Ovary (tissue), 9 donors: ENCODE results near the gene LRP2. TPM values are rescaled to one million over a fixed set of nuclear protein-coding genes. Genes with fewer than 3 reads are reported as not detected.

Experiments used
- DNase-seq, 5 donors: peaks; one replicate each; pipeline ENCODE4 v3.0.0-alpha.2; 2019 to 2020
- H3K27ac ChIP-seq, 2 donors: fragments of 200-600 bp; one replicate each; pipeline versions ENCODE4 v1.5.1 to v1.8.0; 2019 to 2022
- H3K27me3 ChIP-seq: fragments of 200-600 bp; one replicate; pipeline ENCODE4 v1.8.0; 2022
- H3K36me3 ChIP-seq: fragments of 200-600 bp; sonication (generic); one replicate; pipeline ENCODE4 v1.5.1; 2019
- H3K4me1 ChIP-seq: one replicate; pipeline ENCODE4 v1.8.1; 2013; ENCODE audit warnings: mild to moderate bottlenecking, moderate library complexity; ENCODE audit not compliant: insufficient read depth
- H3K4me3 ChIP-seq: fragments of 200-600 bp; sonication (generic); one replicate; pipeline ENCODE4 v1.5.1; 2017
- H3K9me3 ChIP-seq, 2 donors: fragments of 200-600 bp in 1 of 2; sonication (generic) in 1 of 2; one replicate each; pipeline versions ENCODE4 v1.5.1 to v1.8.1; 2013 to 2019; ENCODE audit warnings: mild to moderate bottlenecking in 1 of 2, moderate library complexity in 1 of 2
- EP300 ChIP-seq: sonication (generic); formaldehyde crosslinking; IDR thresholded peaks from one replicate; pipeline ENCODE4 v1.6.1; 2017; ENCODE audit warnings: antibody characterized with exemption
- POLR2A ChIP-seq: fragments of 450-650 bp; IDR thresholded peaks from one replicate; pipeline ENCODE4 v1.6.1; 2017; ENCODE audit warnings: antibody characterized with exemption, mild to moderate bottlenecking, moderate library complexity
- WGBS, 3 donors: extraction: QIAGEN DNeasy Blood & Tissue Kit in 1 of 3; methylation state at CpG; one replicate each; pipeline versions ENCODE4 v1.1.5 to v1.1.7; 2013 to 2017; 5-methylcytosine and 5-hydroxymethylcytosine counted together
- intact Hi-C, 4 donors: fragments of 100-400 bp; cut with DNase I; formaldehyde crosslinking; loops; one replicate each; pipeline versions ENCODE4 v1.11.0 to v1.15.1; 2022 to 2023
- polyA plus RNA-seq, 2 donors: library from polyadenylated mRNA; stranded (reverse); fragments of 200-250 nt in 1 of 2; fragments of 350-450 nt in 1 of 2; fragmentation: Illumina TruSeq in 1 of 2; extraction: RNeasy Lipid Tissue Mini Kit (QIAGEN cat#74804) in 1 of 2; gene quantifications; one replicate each; pipeline ENCODE4 v1.2.3, GENCODE V29; 2013 to 2014
- total RNA-seq, 7 donors: library from RNA; depleted of rRNA in 2 of 7; stranded (reverse); fragments of >200 nt in 2 of 7; fragmentation: NEBNext Ultra II Directional in 3 of 7; extraction: Animal tissue kit (Norgen Biotek cat#: 25700) in 3 of 7; gene quantifications; one replicate each; pipeline versions ENCODE4 v1.1.0 to v1.2.4, GENCODE V29; 2016 to 2023
- TF ChIP-seq, protein P1 (sequence below), 3 donors: fragments of 450-650 bp in 2 of 3; fragments of 200-600 bp in 1 of 3; IDR thresholded peaks; one replicate each; pipeline versions ENCODE4 v1.5.1 to v1.8.0; 2016 to 2022; ENCODE audit warnings: antibody characterized with exemption in 3 of 3, mild to moderate bottlenecking in 1 of 3
- donor health status: DM: no; HTN: no; CAD: no; lungs with moderate emphysema.
- donor health status: DM: no; HTN: no; CAD: no.
- donor health status: Bipolar disorder and iron deficiency.
- donor health status: DM: yes; HTN: yes; CAD: no.
- donor health status: DM: no; HTN: no; CAD: no.
- donor health status: DM: yes; HTN: yes; CAD: no.

Gene LRP2
- total and polyA plus RNA-seq, 9 donors: 0.01 to 13.4 (median 0.24) TPM

DNA sequence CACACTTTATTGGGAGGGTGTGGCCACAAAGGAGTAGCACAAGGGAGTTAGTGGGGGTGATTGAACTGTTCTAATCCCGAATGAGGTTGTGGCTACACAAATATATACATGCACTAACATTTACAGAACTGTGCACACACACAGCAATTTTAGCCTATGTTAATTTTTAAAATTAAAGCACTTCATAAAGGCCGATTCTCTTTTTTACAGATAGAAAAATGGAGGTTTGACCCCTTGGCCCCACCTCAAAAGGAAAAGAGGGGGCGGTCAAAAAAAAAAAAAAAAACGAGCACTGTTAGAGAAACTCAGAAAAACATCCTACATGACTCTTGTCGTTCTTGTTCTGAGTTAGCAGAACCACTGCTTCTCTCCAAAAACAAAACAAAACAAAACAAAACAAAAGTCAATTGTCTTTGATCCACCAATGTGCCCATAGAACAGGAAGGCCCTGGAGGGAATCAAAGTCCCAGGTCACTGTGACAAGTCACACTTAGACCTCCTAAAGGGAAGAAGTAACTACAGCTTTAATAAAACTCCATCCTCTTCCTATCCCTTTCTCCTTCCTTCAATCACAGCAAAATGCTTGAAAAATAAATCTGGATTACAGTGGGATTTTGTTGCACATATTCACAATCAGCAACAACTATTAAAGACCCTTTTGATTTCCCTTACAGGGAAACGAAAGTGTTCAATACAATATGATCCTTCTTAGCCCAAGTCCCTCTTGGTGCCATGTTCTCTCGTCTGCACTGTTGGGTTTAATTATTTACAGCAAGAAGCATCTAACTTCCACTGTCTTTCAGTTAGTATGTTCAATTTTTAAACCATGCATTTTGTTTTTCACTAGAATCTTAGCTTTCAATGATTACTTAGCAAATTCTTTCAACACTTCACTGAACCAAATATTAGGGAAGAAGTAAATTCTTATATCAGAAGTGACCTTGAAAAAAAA lies 16.6 kb downstream of the LRP2 start:
- intact Hi-C loops: no loop called here
- no peaks in the 10 kb centered on the region for H3K27me3 ChIP-seq
- 50 to 62% (median 57%) methylated on average over 7 of the region's 7 CpGs for WGBS, 3 donors
- no peak overlapping the region for H3K4me3 ChIP-seq
- H3K27ac ChIP-seq: no peak overlapping the region
- TF ChIP-seq, protein P1, sequence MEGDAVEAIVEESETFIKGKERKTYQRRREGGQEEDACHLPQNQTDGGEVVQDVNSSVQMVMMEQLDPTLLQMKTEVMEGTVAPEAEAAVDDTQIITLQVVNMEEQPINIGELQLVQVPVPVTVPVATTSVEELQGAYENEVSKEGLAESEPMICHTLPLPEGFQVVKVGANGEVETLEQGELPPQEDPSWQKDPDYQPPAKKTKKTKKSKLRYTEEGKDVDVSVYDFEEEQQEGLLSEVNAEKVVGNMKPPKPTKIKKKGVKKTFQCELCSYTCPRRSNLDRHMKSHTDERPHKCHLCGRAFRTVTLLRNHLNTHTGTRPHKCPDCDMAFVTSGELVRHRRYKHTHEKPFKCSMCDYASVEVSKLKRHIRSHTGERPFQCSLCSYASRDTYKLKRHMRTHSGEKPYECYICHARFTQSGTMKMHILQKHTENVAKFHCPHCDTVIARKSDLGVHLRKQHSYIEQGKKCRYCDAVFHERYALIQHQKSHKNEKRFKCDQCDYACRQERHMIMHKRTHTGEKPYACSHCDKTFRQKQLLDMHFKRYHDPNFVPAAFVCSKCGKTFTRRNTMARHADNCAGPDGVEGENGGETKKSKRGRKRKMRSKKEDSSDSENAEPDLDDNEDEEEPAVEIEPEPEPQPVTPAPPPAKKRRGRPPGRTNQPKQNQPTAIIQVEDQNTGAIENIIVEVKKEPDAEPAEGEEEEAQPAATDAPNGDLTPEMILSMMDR (IDR thresholded peaks at IDR 0.05): no peak
- TF ChIP-seq POLR2A: no peak
- no peak for TF ChIP-seq EP300
- H3K9me3 ChIP-seq: no peaks in the 10 kb centered on the region
- H3K36me3 ChIP-seq: no peaks in the 10 kb centered on the region
- no peak for DNase-seq
- no peaks in the 10 kb centered on the region for H3K4me1 ChIP-seq

GRCh38 chr2:169344736-169345485 lies 17.4 kb downstream of the LRP2 start:
- Histone ChIP-seq H3K4me1 (no peaks in the 10 kb centered on the region), H3K36me3 (no peaks in the 10 kb centered on the region), H3K27me3 (no peaks in the 10 kb centered on the region), H3K9me3 (no peaks in the 10 kb centered on the region), H3K4me3 (no peak overlapping the region), H3K27ac (no peak overlapping the region)
- no peak for DNase-seq
- TF ChIP-seq POLR2A: no peak
- no peak for TF ChIP-seq EP300
- TF ChIP-seq, protein P1 (IDR thresholded peaks at IDR 0.05): no peak
- 51 to 63% (median 63%) methylated on average over 5 of the region's 5 CpGs for WGBS, 3 donors
- intact Hi-C loops: no loop called here

DNA sequence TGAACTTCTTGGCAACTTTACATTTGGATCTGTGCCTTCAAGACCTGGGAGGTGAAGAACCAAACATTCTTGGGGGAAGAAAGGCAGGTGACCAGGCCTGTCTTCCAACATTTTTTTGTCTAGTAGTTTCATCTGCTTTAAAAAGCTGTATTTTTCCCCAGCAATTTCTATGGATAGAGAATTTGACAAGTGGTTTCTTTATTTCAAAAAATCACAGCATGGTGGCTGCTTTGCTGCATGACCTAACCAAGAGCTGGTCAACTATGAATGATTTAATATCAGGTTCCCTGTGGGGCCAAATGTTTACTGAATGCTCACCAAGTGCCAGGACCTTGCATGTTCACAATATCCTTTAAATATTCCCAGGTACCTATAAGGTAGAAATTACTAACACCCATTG lies 19.1 kb downstream of the LRP2 start:
- TF ChIP-seq, protein P1 (IDR thresholded peaks at IDR 0.05): no peak
- TF ChIP-seq POLR2A (no peak), EP300 (no peak)
- Histone ChIP-seq H3K27me3 (no peaks in the 10 kb centered on the region), H3K9me3 (no peaks in the 10 kb centered on the region), H3K27ac (no peak overlapping the region), H3K4me1 (no peaks in the 10 kb centered on the region), H3K4me3 (no peak overlapping the region), H3K36me3 (no peaks in the 10 kb centered on the region)
- intact Hi-C loops: no loop called here
- no peak for DNase-seq

DNA sequence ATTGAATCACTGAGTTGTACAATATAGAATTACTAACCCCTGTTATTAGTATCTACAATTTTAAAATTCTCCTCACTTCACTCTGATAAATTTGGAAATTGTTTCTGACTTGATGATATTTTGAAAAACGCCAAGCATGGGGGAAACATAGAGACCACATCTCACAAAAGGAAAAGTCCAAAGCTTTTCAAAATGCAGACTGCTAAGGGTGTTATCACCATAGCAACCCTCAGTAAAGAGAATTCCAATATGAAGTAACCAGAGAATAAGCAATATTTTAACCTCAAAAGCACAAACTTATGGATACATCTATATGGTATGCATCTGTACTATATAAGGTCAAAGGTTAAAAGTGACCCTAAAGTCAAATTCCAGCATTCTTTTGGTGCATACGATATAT lies 22.7 kb downstream of the LRP2 start:
- Histone ChIP-seq H3K36me3 (no peaks in the 10 kb centered on the region), H3K4me3 (no peak overlapping the region), H3K4me1 (no peaks in the 10 kb centered on the region), H3K27me3 (no peaks in the 10 kb centered on the region), H3K9me3 (no peaks in the 10 kb centered on the region), H3K27ac (no peak overlapping the region)
- TF ChIP-seq EP300 (no peak), POLR2A (no peak)
- TF ChIP-seq, protein P1 (IDR thresholded peaks at IDR 0.05): no peak
- intact Hi-C loops: no loop called here
- DNase-seq: no peak
- WGBS, 3 donors: 67 to 74% (median 70%) methylated on average over 2 of the region's 2 CpGs
